ENCODE results near the gene CBLB. TPM values are rescaled to one million over a fixed set of nuclear protein-coding genes. Genes with fewer than 3 reads are reported as not detected.

The CBLB gene
- polyA plus RNA-seq, result 1 to 10 TPM; 3.8 to 4.8 TPM

DNA sequence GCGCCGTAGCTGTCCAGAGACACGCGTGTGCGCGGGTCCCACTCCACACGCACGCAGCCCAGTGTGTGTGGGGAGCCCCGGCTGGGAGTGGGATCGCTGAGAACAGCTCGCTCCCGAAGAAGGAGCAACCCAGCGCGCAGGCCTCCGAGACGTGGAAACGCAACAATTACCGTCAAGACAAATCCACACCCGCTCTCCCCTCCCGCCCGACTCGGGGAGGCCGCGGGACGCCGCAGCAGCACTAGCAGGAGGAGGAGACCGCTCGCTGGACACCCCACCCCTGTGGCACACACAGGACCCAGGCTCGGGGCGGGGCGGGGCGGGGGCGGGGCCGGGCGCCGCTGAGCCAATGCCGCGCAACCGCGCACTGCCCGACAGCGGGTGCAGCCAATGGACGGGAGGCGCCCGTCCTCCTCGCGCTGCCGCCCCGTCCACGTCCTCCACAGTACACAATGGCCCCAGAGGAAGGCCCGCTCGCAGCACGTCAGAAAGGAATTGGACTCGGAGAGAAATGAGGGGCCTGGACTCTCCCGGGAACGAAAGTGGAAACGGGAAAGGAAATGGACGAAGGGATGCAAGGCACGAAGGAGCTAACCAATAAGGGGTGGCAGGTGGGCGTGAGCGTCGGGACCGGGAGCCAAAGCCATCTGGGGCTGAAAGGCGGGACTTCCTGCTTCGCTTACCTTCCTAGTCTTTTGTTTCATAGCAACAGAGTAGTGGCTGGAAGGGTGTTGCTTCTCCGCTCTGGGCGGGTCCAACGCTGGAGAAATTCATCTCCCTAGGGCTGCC is at the start of gene CBLB:
CBLB (minus strand) TSS at position 271 of the 789 bp plus-strand sequence. CDS start 1,435 bp downstream, outside the sequence.
- H3K27ac ChIP-seq (ENCODE audit: low read depth in 2 of 2, low read length in 1 of 2), result peak within 1 kb of the TSS; percentile 94 to 97
- WGBS, 2 donors, result 1% methylated on average over 57 to 68 of the region's 68 CpGs
- peak within 1 kb of the TSS; percentile 68 to 72 for H3K4me3 ChIP-seq (ENCODE audit: low read depth in 1 of 2, low read length in 2 of 2)
- no peaks in the 10 kb centered on the region for H3K27me3 ChIP-seq (ENCODE audit: control insufficient read depth in 1 of 2, insufficient read depth in 2 of 2, low read length in 2 of 2)
- H3K4me1 ChIP-seq (ENCODE audit: control insufficient read depth in 2 of 2, insufficient read depth in 2 of 2, low read length in 1 of 2), result no peaks in the 10 kb centered on the region
- H3K9me3 ChIP-seq (ENCODE audit: control insufficient read depth in 2 of 2, insufficient read depth in 1 of 2, low read depth in 1 of 2, low read length in 1 of 2), result no peaks in the 10 kb centered on the region
- no peaks in the 10 kb centered on the region for H3K36me3 ChIP-seq (ENCODE audit: control insufficient read depth in 2 of 2, insufficient read depth in 2 of 2, low read length in 1 of 2)

DNA sequence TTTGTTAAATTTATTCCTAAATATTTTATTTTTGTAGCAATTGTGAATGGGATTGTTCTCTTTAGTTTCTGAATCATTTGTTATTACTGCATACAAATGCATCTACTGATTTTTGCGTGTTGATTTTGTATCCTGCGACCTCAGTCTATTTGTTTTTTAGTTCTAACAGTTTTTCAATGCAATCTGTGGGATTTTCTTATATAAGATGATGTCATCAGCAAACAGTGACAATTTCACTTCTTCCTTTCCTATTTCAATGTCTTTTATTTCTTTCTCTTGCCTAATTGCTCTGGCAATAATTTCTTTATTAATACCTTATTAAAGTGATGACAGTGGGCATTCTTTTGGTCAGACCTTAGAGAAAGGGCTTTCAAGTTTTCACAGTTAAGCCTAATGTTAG is 48.0 kb upstream of the CBLB start:
- 96% methylated on average over 2 of the region's 2 CpGs for WGBS, 2 donors
- Histone ChIP-seq H3K36me3 (ENCODE audit: control insufficient read depth in 2 of 2, insufficient read depth in 2 of 2, low read length in 1 of 2) (no peaks in the 10 kb centered on the region), H3K4me3 (ENCODE audit: low read depth in 1 of 2, low read length in 2 of 2) (no peak overlapping the region), H3K27ac (ENCODE audit: low read depth in 2 of 2, low read length in 1 of 2) (no peak overlapping the region), H3K27me3 (ENCODE audit: control insufficient read depth in 1 of 2, insufficient read depth in 2 of 2, low read length in 2 of 2) (no peaks in the 10 kb centered on the region), H3K4me1 (ENCODE audit: control insufficient read depth in 2 of 2, insufficient read depth in 2 of 2, low read length in 1 of 2) (no peaks in the 10 kb centered on the region), H3K9me3 (ENCODE audit: control insufficient read depth in 2 of 2, insufficient read depth in 1 of 2, low read depth in 1 of 2, low read length in 1 of 2) (no peaks in the 10 kb centered on the region)

DNA sequence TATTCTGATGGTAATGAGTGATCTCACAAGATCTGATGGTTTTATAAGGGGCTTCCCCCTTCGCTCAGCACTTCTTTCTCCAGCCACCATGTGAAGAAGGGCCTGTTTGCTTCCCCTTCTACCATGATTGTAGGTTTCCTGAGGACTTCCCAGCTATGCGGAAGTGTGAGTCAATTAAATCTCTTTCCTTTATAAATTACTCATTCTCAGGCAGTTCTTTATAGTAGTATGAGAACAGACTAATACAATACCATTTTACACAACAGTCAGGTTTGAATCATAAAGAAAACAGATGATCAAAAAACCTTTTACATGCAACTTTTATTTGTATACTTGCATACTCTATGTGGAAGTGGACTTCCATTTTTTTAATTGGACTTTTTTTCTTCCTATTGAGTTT is 46.7 kb upstream of the CBLB start:
- no peak overlapping the region for H3K4me3 ChIP-seq (ENCODE audit: low read depth in 1 of 2, low read length in 2 of 2)
- 87 to 90% methylated on average over 2 of the region's 2 CpGs for WGBS, 2 donors
- no peaks in the 10 kb centered on the region for H3K36me3 ChIP-seq (ENCODE audit: control insufficient read depth in 2 of 2, insufficient read depth in 2 of 2, low read length in 1 of 2)
- no peak overlapping the region for H3K27ac ChIP-seq (ENCODE audit: low read depth in 2 of 2, low read length in 1 of 2)
- no peaks in the 10 kb centered on the region for H3K9me3 ChIP-seq (ENCODE audit: control insufficient read depth in 2 of 2, insufficient read depth in 1 of 2, low read depth in 1 of 2, low read length in 1 of 2)
- no peaks in the 10 kb centered on the region for H3K4me1 ChIP-seq (ENCODE audit: control insufficient read depth in 2 of 2, insufficient read depth in 2 of 2, low read length in 1 of 2)
- H3K27me3 ChIP-seq (ENCODE audit: control insufficient read depth in 1 of 2, insufficient read depth in 2 of 2, low read length in 2 of 2), result no peaks in the 10 kb centered on the region

DNA sequence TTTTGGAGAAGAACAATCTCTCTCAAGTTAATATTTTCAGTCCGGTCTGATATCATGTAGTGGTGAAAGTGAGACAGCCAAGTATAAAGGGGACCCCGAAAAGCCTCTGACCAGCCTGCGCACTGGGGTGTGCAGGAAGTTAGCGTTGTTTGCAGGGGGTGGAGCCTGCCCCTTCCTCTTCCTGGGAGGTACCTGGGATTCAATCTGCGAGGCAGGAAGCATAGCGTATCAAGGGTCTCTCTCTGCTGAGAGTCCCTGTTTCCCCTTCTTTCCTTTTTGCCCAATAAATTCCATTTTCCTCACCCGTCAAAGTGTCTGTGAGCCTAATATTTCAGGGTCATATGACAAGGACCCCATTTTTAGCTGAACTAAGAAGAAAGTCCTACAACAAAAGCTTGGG is 44.8 kb upstream of the CBLB start:
- H3K9me3 ChIP-seq (ENCODE audit: control insufficient read depth in 2 of 2, insufficient read depth in 1 of 2, low read depth in 1 of 2, low read length in 1 of 2), result no peaks in the 10 kb centered on the region
- no peaks in the 10 kb centered on the region for H3K36me3 ChIP-seq (ENCODE audit: control insufficient read depth in 2 of 2, insufficient read depth in 2 of 2, low read length in 1 of 2)
- H3K27ac ChIP-seq (ENCODE audit: low read depth in 2 of 2, low read length in 1 of 2), result no peak overlapping the region
- no peaks in the 10 kb centered on the region for H3K4me1 ChIP-seq (ENCODE audit: control insufficient read depth in 2 of 2, insufficient read depth in 2 of 2, low read length in 1 of 2)
- no peak overlapping the region for H3K4me3 ChIP-seq (ENCODE audit: low read depth in 1 of 2, low read length in 2 of 2)
- no peaks in the 10 kb centered on the region for H3K27me3 ChIP-seq (ENCODE audit: control insufficient read depth in 1 of 2, insufficient read depth in 2 of 2, low read length in 2 of 2)
- 96% methylated on average over 7 of the region's 7 CpGs for WGBS, 2 donors

DNA sequence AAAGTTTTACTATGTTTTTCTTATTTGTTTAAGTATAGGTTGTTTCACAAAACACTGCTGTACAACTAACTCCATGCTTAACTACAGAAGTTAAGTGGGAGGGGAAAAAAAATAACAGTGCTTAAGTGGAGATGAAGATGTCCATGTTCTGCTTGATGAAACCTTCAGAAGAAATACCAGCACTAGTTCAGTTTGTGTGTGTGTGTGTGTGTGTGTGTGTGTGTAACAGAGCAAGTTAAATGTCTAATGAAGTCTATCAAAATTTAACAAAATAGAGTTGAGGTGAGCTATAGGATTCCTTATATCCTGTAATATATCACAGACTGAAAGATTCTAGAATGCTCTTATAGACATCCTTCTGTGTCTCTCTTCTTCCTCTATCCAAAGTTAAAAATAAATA is 44.1 kb upstream of the CBLB start:
- Histone ChIP-seq H3K27ac (ENCODE audit: low read depth in 2 of 2, low read length in 1 of 2) (no peak overlapping the region), H3K4me3 (ENCODE audit: low read depth in 1 of 2, low read length in 2 of 2) (no peak overlapping the region), H3K4me1 (ENCODE audit: control insufficient read depth in 2 of 2, insufficient read depth in 2 of 2, low read length in 1 of 2) (no peaks in the 10 kb centered on the region), H3K27me3 (ENCODE audit: control insufficient read depth in 1 of 2, insufficient read depth in 2 of 2, low read length in 2 of 2) (no peaks in the 10 kb centered on the region), H3K9me3 (ENCODE audit: control insufficient read depth in 2 of 2, insufficient read depth in 1 of 2, low read depth in 1 of 2, low read length in 1 of 2) (no peaks in the 10 kb centered on the region), H3K36me3 (ENCODE audit: control insufficient read depth in 2 of 2, insufficient read depth in 2 of 2, low read length in 1 of 2) (no peaks in the 10 kb centered on the region)

DNA sequence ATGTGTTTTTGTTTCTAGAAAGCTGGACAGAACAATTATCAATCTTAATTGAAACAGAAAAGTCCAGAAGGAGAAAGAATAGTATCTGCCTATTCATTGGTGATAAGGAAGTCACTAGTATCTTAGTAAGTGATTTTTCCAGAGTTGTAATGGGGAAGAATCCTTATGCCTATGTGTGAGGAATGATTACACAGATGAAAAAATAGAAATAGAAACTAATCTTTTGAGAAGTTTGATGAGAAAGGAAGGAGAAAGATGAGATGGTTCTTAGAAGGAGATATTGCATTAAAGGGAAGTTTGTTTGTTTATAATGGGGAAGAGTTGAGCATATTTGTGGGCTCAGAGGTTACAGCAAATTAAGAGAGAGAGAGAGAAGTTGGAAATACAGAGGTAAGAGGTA is 42.7 kb upstream of the CBLB start:
- Histone ChIP-seq H3K27ac (ENCODE audit: low read depth in 2 of 2, low read length in 1 of 2) (no peak overlapping the region), H3K9me3 (ENCODE audit: control insufficient read depth in 2 of 2, insufficient read depth in 1 of 2, low read depth in 1 of 2, low read length in 1 of 2) (no peaks in the 10 kb centered on the region), H3K4me3 (ENCODE audit: low read depth in 1 of 2, low read length in 2 of 2) (no peak overlapping the region), H3K4me1 (ENCODE audit: control insufficient read depth in 2 of 2, insufficient read depth in 2 of 2, low read length in 1 of 2) (no peaks in the 10 kb centered on the region), H3K36me3 (ENCODE audit: control insufficient read depth in 2 of 2, insufficient read depth in 2 of 2, low read length in 1 of 2) (no peaks in the 10 kb centered on the region), H3K27me3 (ENCODE audit: control insufficient read depth in 1 of 2, insufficient read depth in 2 of 2, low read length in 2 of 2) (no peaks in the 10 kb centered on the region)

DNA sequence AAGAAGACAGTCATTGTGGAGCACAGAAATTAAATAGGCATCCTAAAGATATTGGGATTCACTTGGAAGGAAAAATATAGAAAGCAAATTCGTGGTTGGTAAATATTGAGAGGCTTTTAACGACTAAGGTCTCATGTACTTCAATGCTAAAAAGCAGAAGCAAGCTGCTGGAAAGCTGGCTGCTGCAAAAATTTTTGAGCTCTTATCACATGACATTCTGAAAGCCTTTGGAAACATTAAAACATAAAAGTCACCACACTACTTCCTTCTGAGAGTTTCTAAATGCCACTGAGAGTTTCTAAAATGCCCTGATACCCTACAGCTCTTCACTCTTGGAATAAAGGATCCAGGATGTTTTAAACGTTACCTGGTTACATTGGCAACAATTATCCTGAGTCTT is 39.0 kb upstream of the CBLB start:
- Histone ChIP-seq H3K27ac (ENCODE audit: low read depth in 2 of 2, low read length in 1 of 2) (no peak overlapping the region), H3K36me3 (ENCODE audit: control insufficient read depth in 2 of 2, insufficient read depth in 2 of 2, low read length in 1 of 2) (no peaks in the 10 kb centered on the region), H3K27me3 (ENCODE audit: control insufficient read depth in 1 of 2, insufficient read depth in 2 of 2, low read length in 2 of 2) (no peaks in the 10 kb centered on the region), H3K9me3 (ENCODE audit: control insufficient read depth in 2 of 2, insufficient read depth in 1 of 2, low read depth in 1 of 2, low read length in 1 of 2) (no peaks in the 10 kb centered on the region), H3K4me1 (ENCODE audit: control insufficient read depth in 2 of 2, insufficient read depth in 2 of 2, low read length in 1 of 2) (no peaks in the 10 kb centered on the region), H3K4me3 (ENCODE audit: low read depth in 1 of 2, low read length in 2 of 2) (no peak overlapping the region)
- 30 to 56% methylated on average over 3 of the region's 3 CpGs for WGBS, 2 donors

DNA sequence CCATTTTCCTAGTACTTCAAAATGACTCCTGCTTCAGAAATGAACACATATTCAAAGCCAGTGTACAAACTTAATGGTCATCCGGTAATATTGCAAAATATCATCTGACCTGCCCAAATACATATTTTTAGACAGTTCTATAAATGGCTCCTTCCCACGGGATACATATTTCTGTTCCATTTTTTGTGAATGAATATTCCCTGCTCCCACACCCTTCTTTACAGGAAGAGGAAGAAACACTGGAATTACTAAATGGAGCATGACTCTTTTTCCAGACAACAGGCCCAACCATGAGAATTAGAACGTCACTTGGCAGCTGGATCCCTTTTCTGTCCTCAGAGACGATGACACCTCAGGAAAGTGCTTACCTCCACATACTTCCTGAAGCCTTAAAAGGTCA is 38.0 kb upstream of the CBLB start:
- WGBS, 2 donors, result 42 to 45% methylated on average over 4 of the region's 4 CpGs
- Histone ChIP-seq H3K9me3 (ENCODE audit: control insufficient read depth in 2 of 2, insufficient read depth in 1 of 2, low read depth in 1 of 2, low read length in 1 of 2) (no peaks in the 10 kb centered on the region), H3K4me1 (ENCODE audit: control insufficient read depth in 2 of 2, insufficient read depth in 2 of 2, low read length in 1 of 2) (no peaks in the 10 kb centered on the region), H3K27me3 (ENCODE audit: control insufficient read depth in 1 of 2, insufficient read depth in 2 of 2, low read length in 2 of 2) (no peaks in the 10 kb centered on the region), H3K4me3 (ENCODE audit: low read depth in 1 of 2, low read length in 2 of 2) (no peak overlapping the region), H3K36me3 (ENCODE audit: control insufficient read depth in 2 of 2, insufficient read depth in 2 of 2, low read length in 1 of 2) (no peaks in the 10 kb centered on the region), H3K27ac (ENCODE audit: low read depth in 2 of 2, low read length in 1 of 2) (no peak overlapping the region)

DNA sequence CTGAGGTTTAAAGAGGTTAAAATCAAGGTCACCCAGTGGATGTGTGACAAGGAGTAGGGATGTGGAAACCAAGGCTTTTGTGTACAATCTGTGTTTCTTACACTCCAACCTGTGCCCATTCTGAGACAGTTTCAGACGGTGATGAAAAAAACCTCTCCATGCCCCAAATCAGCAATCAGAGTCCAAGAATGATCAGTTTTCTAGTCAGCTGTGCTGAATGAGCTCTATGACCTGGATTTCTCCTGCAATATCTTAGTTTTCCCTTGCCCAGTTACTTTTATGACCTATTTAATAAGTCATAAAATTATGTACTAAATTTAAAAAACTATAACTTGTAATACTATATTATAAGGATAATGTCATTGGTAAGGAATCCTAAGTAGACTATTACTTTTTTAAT is 37.5 kb upstream of the CBLB start:
- Histone ChIP-seq H3K27me3 (ENCODE audit: control insufficient read depth in 1 of 2, insufficient read depth in 2 of 2, low read length in 2 of 2) (no peaks in the 10 kb centered on the region), H3K4me3 (ENCODE audit: low read depth in 1 of 2, low read length in 2 of 2) (no peak overlapping the region), H3K4me1 (ENCODE audit: control insufficient read depth in 2 of 2, insufficient read depth in 2 of 2, low read length in 1 of 2) (no peaks in the 10 kb centered on the region), H3K36me3 (ENCODE audit: control insufficient read depth in 2 of 2, insufficient read depth in 2 of 2, low read length in 1 of 2) (no peaks in the 10 kb centered on the region), H3K27ac (ENCODE audit: low read depth in 2 of 2, low read length in 1 of 2) (no peak overlapping the region), H3K9me3 (ENCODE audit: control insufficient read depth in 2 of 2, insufficient read depth in 1 of 2, low read depth in 1 of 2, low read length in 1 of 2) (no peaks in the 10 kb centered on the region)
- 76 to 80% methylated on average over 1 of the region's 1 CpG for WGBS, 2 donors

DNA sequence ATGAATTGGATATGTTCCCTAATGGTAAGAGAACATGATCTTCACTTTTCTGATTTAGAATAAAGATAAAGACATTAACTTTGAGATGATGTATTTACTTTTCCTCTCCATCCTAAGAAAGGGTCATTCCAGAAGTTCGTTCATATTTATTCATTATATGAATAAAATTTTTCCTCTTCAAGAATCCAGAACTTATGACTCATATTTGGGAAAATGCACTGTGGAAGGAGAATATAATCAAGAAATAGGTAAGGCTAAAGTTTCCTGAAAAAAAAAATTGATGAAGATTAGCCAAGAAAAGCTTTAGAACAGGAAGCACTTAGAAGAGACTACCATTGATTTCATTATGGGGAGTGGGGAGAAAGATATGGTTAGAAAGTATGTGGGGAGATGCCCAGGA is 36.5 kb upstream of the CBLB start:
- Histone ChIP-seq H3K9me3 (ENCODE audit: control insufficient read depth in 2 of 2, insufficient read depth in 1 of 2, low read depth in 1 of 2, low read length in 1 of 2) (no peaks in the 10 kb centered on the region), H3K4me3 (ENCODE audit: low read depth in 1 of 2, low read length in 2 of 2) (no peak overlapping the region), H3K27ac (ENCODE audit: low read depth in 2 of 2, low read length in 1 of 2) (no peak overlapping the region), H3K4me1 (ENCODE audit: control insufficient read depth in 2 of 2, insufficient read depth in 2 of 2, low read length in 1 of 2) (no peaks in the 10 kb centered on the region), H3K36me3 (ENCODE audit: control insufficient read depth in 2 of 2, insufficient read depth in 2 of 2, low read length in 1 of 2) (no peaks in the 10 kb centered on the region), H3K27me3 (ENCODE audit: control insufficient read depth in 1 of 2, insufficient read depth in 2 of 2, low read length in 2 of 2) (no peaks in the 10 kb centered on the region)
- 57 to 63% methylated on average over 1 of the region's 1 CpG for WGBS, 2 donors

Measured in esophagus (tissue), 2 donors.